CD4-positive, alpha-beta T cell treated with Interleukin-21 for 1 hour (primary cell): ENCODE data around the gene ANKRD18B.
"Not testable (repeated sequence)": the region's sequence is repeated elsewhere in the genome, so short reads cannot be mapped to it uniquely, and the experiment has no call there.

Experiments used
- DNase-seq: peaks from one replicate; pipeline ENCODE4 v3.0.0-alpha.2; 2020

Gene ANKRD18B

DNA sequence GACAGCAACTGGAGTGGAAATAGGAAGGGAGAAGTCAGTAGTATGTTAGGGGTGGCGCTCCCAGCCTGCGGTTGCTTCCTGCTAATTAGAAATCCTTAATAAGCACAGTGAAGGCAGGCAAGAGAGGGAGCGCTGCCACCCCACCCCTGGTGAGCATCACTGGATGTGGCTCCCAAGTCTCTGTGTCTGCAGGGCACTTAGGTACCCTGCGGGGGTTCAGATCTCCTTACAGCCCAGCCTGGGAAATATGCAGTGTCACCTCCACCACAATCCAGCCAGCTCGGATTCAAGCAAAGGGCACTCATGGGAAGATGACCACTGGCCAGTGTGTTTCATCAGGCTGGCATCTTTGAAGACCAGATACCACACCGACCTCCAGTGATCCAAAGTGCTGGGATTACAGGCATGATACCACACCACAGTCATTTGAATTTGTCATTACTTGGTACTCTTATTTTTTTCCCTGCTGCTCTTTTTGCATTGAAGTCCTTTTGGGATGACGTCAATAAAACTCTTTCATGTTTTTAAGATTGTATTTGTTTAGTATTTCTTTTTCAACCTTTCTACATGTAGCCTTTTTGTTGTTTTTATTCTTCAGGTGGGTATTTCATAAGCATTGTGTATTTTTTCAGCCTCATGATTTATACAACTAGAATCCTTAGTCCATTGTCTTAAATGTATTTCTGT is 90.1 kb downstream of the ANKRD18B start:
- no peak for DNase-seq

DNA sequence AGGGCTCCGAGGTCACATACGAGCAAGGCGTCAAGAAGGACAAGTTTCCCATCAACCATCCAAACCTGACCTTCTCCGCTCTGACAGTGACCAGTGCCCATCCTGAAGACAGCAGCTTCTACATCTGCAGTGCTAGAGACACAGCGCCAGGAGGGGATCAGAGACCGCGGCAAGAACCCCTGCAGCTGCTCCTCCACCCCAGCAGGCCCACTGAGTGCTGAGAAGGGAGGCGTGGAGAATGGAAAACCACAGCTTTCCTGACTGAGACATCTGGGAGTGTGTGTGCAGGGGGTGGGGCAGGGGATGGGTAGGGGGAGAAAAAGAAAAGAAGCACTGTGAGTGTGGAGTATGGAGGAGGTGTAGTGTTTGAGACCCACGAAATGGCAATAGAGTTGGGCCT is 94.3 kb downstream of the ANKRD18B start:
- DNase-seq, result not testable (repeated sequence)

GRCh38 chr9:33619666-33620404 is 95.8 kb downstream of the ANKRD18B start:
- DNase-seq, result no peak

GRCh38 chr9:33620738-33621439 is 96.8 kb downstream of the ANKRD18B start:
- no peak for DNase-seq
